Loucy (cell line): ENCODE data around the gene PREX1.

Experiments
- EZH2phosphoT487 ChIP-seq: fragments of 200-600 bp; IDR thresholded peaks from 2 replicates; pipeline ENCODE4 v1.6.1; 2018; ENCODE audit warnings: antibody characterized with exemption, mild to moderate bottlenecking, moderate library complexity, borderline replicate concordance
- TF ChIP-seq, protein P1 (sequence below): fragments of 200-600 bp; sonication (generic); conservative IDR thresholded peaks from 2 replicates; pipeline ENCODE4 v1.5.1; 2014; ENCODE audit warnings: mild to moderate bottlenecking, antibody characterized with exemption, low read length

DNA sequence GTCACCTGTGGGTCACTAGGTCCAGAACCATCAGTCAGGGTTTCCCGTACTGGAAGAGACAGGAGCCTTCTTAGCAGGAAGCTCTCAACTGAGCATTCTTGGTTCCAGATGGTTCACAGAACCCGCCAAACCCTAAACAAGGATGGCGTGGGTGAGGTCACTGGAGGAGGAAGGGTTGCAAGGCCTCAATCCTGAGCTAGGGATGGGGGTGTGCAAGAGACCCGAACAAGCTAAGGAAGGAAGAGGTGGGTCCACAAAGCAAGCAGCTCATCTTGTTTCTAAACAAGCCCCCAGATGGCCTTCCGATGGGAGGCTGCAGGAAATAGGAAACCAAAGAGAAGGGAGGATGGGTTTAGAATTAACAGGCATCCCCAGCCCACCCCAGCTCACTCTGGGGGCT lies 92.7 kb downstream of the PREX1 start:
- TF ChIP-seq, protein P1, sequence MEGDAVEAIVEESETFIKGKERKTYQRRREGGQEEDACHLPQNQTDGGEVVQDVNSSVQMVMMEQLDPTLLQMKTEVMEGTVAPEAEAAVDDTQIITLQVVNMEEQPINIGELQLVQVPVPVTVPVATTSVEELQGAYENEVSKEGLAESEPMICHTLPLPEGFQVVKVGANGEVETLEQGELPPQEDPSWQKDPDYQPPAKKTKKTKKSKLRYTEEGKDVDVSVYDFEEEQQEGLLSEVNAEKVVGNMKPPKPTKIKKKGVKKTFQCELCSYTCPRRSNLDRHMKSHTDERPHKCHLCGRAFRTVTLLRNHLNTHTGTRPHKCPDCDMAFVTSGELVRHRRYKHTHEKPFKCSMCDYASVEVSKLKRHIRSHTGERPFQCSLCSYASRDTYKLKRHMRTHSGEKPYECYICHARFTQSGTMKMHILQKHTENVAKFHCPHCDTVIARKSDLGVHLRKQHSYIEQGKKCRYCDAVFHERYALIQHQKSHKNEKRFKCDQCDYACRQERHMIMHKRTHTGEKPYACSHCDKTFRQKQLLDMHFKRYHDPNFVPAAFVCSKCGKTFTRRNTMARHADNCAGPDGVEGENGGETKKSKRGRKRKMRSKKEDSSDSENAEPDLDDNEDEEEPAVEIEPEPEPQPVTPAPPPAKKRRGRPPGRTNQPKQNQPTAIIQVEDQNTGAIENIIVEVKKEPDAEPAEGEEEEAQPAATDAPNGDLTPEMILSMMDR = no peak
- TF ChIP-seq EZH2phosphoT487 = no peak
